GM19324 (cell line): Measurements from ENCODE around the gene PEX11G.

Source experiments
- ATAC-seq: cut with Tn5 transposase; IDR thresholded peaks from one replicate; pipeline ENCODE4 v1.9.1; 2021; ENCODE audit warnings: mild to moderate bottlenecking, moderate library complexity; ENCODE audit not compliant: unreplicated experiment, low FRiP score

The PEX11G gene

GRCh38 chr19:7488736-7489353, at the start of gene PEX11G:
Gene PEX11G, minus strand, starts transcription at chr19:7489035. Its CDS starts 25 bp downstream, at chr19:7489010.
- ATAC-seq: no peak

DNA sequence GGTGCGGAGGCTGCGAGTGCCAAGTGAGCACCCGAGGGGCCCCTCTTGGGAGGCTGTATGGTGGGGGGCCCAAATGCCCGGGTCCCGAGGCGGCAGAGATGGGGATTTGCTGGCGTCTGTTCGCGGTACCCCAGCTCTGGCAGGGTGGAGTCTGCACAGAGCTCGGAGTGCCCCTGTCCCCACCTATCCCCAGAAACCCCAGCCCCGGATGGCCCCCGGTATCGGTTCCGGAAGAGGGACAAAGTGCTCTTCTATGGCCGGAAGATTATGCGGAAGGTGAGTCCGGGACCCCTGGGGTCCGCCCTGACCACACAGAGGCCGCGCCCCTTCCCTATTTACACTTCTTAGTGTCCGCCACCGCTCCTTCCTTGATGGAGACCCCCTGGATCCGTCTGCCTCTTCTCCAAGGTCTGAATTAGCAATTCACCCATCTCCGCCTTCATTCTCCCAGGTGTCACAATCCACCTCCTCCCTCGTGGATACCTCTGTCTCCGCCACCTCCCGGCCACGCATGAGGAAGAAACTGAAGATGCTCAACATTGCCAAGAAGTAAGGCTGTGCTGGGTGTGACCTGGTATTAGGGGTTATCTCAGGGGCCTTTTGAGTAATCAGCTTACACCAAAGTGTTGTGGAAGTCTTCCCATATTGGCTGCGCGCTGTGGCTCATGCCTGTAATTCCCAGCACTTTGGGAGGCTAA, 47.3 kb upstream of the PEX11G start:
- no peak for ATAC-seq

- peak; percentile 84 for ATAC-seq
Observed at GRCh38 chr19:7535047-7535997, 46.5 kb upstream of the PEX11G start, which contains the start of gene PNPLA6. Gene PNPLA6, plus strand, starts transcription at chr19:7535717. Its CDS starts 72 bp downstream, at chr19:7535789.

DNA sequence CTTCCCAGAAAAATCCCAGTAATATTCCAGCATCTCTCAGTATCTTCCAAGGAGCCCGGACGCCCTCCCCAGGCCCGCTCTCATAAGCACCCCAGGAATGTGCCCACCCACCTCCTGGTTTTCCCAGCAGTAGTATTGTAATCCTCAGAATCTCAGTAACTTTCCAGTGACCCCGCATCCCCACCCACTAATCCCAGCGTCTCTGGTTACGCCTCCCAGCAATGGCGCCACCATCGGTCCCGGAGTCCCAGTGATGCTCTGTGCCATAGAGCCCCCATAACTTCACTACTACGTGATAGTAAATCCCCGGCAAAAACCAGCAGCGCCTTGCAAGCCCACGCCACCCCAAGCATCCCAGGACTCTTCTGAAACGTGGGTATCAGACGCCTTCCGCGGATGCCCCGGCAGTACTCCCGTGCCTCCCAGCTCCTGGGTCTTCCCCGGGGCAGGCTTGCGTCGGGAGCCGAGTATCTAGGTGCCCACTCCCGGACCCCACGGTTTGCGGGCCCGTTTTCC, 45.8 kb upstream of the PEX11G start:
- no peak for ATAC-seq

GRCh38 chr19:7533925-7534480, 45.2 kb upstream of the PEX11G start:
- peak; percentile 30 for ATAC-seq

- ATAC-seq: no peak
Observed at GRCh38 chr19:7533281-7533885, 44.5 kb upstream of the PEX11G start.

DNA sequence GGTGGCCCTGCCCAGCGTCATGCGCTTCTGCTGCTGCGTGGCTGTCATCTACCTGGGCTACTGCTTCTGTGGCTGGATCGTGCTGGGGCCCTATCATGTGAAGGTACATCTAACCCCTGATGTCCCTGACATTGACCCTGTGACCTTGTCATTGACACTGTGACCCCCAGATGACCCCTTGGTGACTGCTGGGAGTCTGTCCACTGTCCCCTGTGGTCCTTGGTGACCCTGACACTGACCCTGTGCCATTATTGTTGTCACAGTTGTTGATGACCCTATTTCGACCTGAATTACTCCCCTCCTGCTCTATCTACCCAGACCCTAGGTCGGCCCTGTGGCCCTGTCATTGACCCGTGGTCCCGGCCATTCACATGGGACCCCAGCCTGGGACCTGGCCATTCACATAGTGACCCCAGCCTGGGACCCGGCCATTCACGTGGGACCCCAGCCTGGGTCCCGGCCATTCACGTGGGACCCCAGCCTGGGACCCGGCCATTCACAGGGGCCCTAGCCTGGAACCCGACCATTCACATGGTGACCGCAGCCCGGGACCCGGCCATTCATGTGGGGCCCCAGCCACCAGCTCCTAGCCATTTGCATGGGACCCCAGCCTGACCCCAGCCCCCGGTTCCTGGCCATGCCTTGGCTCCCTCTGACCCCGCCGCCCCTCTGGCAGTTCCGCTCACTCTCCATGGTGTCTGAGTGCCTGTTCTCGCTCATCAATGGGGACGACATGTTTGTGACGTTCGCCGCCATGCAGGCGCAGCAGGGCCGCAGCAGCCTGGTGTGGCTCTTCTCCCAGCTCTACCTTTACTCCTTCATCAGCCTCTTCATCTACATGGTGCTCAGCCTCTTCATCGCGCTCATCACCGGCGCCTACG, 41.0 kb upstream of the PEX11G start:
- ATAC-seq: no peak

- ATAC-seq: no peak
Observed at GRCh38 chr19:7529246-7529600, 40.4 kb upstream of the PEX11G start.

GRCh38 chr19:7528522-7529245, 39.8 kb upstream of the PEX11G start:
- ATAC-seq: no peak

GRCh38 chr19:7528192-7528519, 39.3 kb upstream of the PEX11G start:
- ATAC-seq: no peak

GRCh38 chr19:7527516-7528191, 38.8 kb upstream of the PEX11G start:
- ATAC-seq: no peak

DNA sequence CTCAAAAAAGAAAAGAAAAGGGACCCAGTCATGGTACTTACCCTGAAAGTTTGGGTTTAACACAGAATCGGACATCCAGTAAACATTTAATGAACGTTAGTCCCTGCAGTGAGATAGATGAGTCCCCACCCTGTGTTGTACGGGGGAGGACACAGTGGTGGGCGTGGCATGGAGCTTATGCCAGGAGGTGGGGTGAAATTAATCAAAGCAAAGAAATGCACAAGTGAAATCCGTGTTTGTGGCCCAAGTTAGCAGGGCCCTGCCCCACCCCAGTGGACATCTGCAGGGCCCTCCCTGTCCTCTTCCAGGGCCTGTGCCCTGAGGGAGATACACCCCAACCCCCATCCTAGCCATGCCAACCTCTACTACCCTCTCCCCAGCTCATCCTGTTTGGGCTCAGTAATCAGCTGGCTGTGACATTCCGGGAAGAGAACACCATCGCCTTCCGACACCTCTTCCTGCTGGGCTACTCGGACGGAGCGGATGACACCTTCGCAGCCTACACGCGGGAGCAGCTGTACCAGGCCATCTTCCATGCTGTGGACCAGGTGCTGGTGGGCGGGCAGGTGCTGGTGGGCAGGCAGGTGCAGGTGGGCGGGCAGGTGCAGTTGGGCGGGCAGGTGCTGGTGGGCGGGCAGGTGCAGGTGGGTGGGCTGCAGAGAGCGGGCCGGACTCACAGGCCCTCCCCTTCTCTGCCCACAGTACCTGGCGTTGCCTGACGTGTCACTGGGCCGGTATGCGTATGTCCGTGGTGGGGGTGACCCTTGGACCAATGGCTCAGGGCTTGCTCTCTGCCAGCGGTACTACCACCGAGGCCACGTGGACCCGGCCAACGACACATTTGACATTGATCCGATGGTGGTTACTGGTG, 37.5 kb upstream of the PEX11G start:
- no peak for ATAC-seq

- ATAC-seq: no peak
Observed at GRCh38 chr19:7524992-7525739, 36.3 kb upstream of the PEX11G start.

DNA sequence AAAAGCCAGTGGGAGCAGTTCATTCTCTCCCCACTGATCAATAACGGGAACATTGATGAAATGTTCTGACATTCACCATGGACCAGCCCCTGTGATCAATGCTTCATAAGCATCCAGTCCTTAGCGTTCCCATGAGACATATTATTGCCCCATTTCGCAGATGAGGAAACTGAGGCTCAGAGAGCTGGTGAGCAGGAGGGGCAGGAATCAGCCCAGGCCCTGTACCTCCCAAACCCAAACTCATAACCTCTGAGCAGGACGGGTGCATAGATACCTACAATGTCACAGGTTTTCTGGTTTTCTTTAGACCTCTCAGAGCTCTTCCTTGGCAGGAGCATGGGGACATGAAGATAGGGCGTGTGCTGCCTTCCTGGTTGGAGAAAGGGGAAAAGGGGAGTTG, 35.7 kb upstream of the PEX11G start:
- no peak for ATAC-seq

DNA sequence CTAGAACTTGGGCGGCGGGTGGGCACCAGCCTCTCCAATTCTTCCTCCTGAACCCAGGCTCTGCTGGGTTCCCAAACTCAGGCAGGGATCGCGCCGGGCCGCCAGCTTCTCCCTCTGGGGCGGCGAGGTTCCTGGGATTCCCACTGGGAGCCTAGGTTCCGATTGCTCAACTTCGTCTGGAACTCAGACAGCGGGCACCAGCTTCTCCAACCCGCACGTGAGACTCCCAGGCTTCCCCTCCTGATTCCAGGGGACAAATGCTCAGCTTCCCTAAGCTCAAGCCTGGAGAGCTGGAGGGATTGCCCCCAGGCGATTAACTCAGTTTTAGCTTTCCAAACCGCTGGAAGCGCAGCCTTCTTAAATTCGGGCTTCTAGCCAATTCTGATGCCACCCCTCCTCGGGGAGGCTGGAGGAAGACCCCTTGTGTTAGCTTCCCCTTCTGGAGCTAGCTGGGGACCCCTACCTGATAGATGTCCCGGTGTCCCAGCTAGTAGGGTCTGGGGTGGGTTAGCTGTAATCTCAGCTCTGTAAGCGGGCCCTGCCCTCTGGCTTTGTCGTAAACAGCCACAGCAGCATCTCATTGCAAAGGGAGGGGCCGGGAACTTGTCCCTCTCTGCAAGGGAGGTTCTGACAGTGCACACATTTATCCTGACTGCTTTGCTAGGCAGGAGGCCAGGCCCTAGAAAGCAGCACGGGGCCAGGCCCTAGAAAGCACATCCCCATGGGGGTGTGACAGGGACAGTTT, 34.3 kb upstream of the PEX11G start:
- no peak for ATAC-seq
